Endothelial cell (in vitro differentiated cells): ENCODE results near the gene PSMC6. TPM values are rescaled to one million over a fixed set of nuclear protein-coding genes. Genes with fewer than 3 reads are reported as not detected.
"Not testable (repeated sequence)": the region's sequence is repeated elsewhere in the genome, so short reads cannot be mapped to it uniquely, and the experiment has no call there.

ENCODE experiments used
- DNase-seq: peaks from one replicate; pipeline ENCODE4 v3.0.0; 2021; ENCODE audit warnings: low spot score
- H3K27ac Mint-ChIP-seq: one replicate; pipeline ENCODE4 v1.8.0; 2021; ENCODE audit warnings: mixed read lengths, inconsistent platforms; ENCODE audit not compliant: unreplicated experiment
- H3K27me3 Mint-ChIP-seq: one replicate; pipeline ENCODE4 v1.8.0; 2021; ENCODE audit warnings: mild to moderate bottlenecking, moderate library complexity, mixed read lengths, inconsistent platforms; ENCODE audit not compliant: unreplicated experiment
- H3K36me3 Mint-ChIP-seq: one replicate; pipeline ENCODE4 v1.8.0; 2021; ENCODE audit warnings: mild to moderate bottlenecking, low read depth, mixed read lengths, inconsistent platforms; ENCODE audit not compliant: unreplicated experiment
- H3K4me1 Mint-ChIP-seq: one replicate; pipeline ENCODE4 v1.8.0; 2021; ENCODE audit warnings: mild to moderate bottlenecking, mixed read lengths, inconsistent platforms; ENCODE audit not compliant: unreplicated experiment
- H3K4me3 Mint-ChIP-seq: one replicate; pipeline ENCODE4 v1.8.0; 2021; ENCODE audit warnings: mild to moderate bottlenecking, mixed read lengths, inconsistent platforms; ENCODE audit not compliant: unreplicated experiment
- H3K9me3 Mint-ChIP-seq: one replicate; pipeline ENCODE4 v1.8.0; 2021; ENCODE audit warnings: mixed read lengths, inconsistent platforms; ENCODE audit not compliant: unreplicated experiment
- CTCF ChIP-seq: fragments of 200-600 bp; sonication (generic); IDR thresholded peaks from one replicate; pipeline ENCODE4 v1.5.0; 2021; ENCODE audit warnings: antibody characterized with exemption; ENCODE audit not compliant: unreplicated experiment
- total RNA-seq: library from RNA; stranded (reverse); fragmentation: NEBNext Ultra II Directional; extraction: Animal tissue kit (Norgen Biotek cat#: 25700); gene quantifications from one replicate; pipeline ENCODE4 v1.2.1, GENCODE V29; 2021; ENCODE audit not compliant: unreplicated experiment

PSMC6 gene
- total RNA-seq, 1 donor from 2014 or later = 75.7 TPM

GRCh38 chr14:52716155-52716554 lies 9.2 kb downstream of the PSMC6 start:
- Mint-ChIP-seq H3K9me3 (no peaks in the 10 kb centered on the region), H3K36me3 (peaks cover 17% of the 10 kb centered on the region), H3K4me3 (peak overlapping the region; percentile 11), H3K27ac (no peak overlapping the region), H3K4me1 (no peaks in the 10 kb centered on the region), H3K27me3 (no peaks in the 10 kb centered on the region)
- no peak for TF ChIP-seq CTCF
- DNase-seq = no peak

- peaks cover 23% of the 10 kb centered on the region for H3K36me3 Mint-ChIP-seq
- H3K9me3 Mint-ChIP-seq = no peaks in the 10 kb centered on the region
- H3K27me3 Mint-ChIP-seq = peaks cover 5% of the 10 kb centered on the region
- no peak overlapping the region for H3K27ac Mint-ChIP-seq
- H3K4me3 Mint-ChIP-seq = no peak overlapping the region
- H3K4me1 Mint-ChIP-seq = no peaks in the 10 kb centered on the region
- no peak for DNase-seq
- no peak for TF ChIP-seq CTCF
These were observed 16.7 kb downstream of the PSMC6 start for GRCh38 chr14:52723514-52724359.

GRCh38 chr14:52724360-52724644 lies 17.3 kb downstream of the PSMC6 start:
- no peak for TF ChIP-seq CTCF
- H3K4me1 Mint-ChIP-seq = no peaks in the 10 kb centered on the region
- peaks cover 5% of the 10 kb centered on the region for H3K27me3 Mint-ChIP-seq
- H3K36me3 Mint-ChIP-seq = peaks cover 23% of the 10 kb centered on the region
- H3K4me3 Mint-ChIP-seq = no peak overlapping the region
- H3K9me3 Mint-ChIP-seq = no peaks in the 10 kb centered on the region
- no peak for DNase-seq
- no peak overlapping the region for H3K27ac Mint-ChIP-seq

GRCh38 chr14:52727509-52727908 lies 20.5 kb downstream of the PSMC6 start:
- H3K36me3 Mint-ChIP-seq = peaks cover 11% of the 10 kb centered on the region
- DNase-seq, H3K4me1 Mint-ChIP-seq, H3K9me3 Mint-ChIP-seq, H3K27ac Mint-ChIP-seq, H3K27me3 Mint-ChIP-seq, H3K4me3 Mint-ChIP-seq: not testable (repeated sequence)

- Mint-ChIP-seq H3K36me3 (peaks cover 17% of the 10 kb centered on the region), H3K4me1 (peaks cover 14% of the 10 kb centered on the region)
- not testable (repeated sequence) for H3K27ac Mint-ChIP-seq, H3K4me3 Mint-ChIP-seq, H3K9me3 Mint-ChIP-seq, H3K27me3 Mint-ChIP-seq, DNase-seq
These were observed 22.0 kb downstream of the PSMC6 start for GRCh38 chr14:52729035-52729434.

GRCh38 chr14:52729585-52729924 lies 22.6 kb downstream of the PSMC6 start:
- peak overlapping the region; percentile 86 for H3K4me3 Mint-ChIP-seq
- no peaks in the 10 kb centered on the region for H3K27me3 Mint-ChIP-seq
- no peak for DNase-seq
- TF ChIP-seq CTCF = no peak
- no peaks in the 10 kb centered on the region for H3K9me3 Mint-ChIP-seq
- H3K4me1 Mint-ChIP-seq = peaks cover 14% of the 10 kb centered on the region
- peak overlapping the region; percentile 87 for H3K27ac Mint-ChIP-seq
- peaks cover 22% of the 10 kb centered on the region for H3K36me3 Mint-ChIP-seq
